ENCODE results near the gene CITED4.

GRCh38 chr1:40853113-40853884 lies 8.9 kb downstream of the CITED4 start:
- TF ChIP-seq POLR2A (IDR thresholded peaks at IDR 0.05): no peak
- no peak for TF ChIP-seq CTCF (IDR thresholded peaks at IDR 0.05)

Measured in testis (tissue), 2 donors.